ENCODE data around the gene ZDHHC14.
"Not testable (repeated sequence)": the region's sequence is repeated elsewhere in the genome, so short reads cannot be mapped to it uniquely, and the experiment has no call there.

Gene ZDHHC14

GRCh38 chr6:157551041-157551832 is 170.2 kb downstream of the ZDHHC14 start:
- no peak for DNase-seq (ENCODE audit: low read depth in 2 of 2)

DNA sequence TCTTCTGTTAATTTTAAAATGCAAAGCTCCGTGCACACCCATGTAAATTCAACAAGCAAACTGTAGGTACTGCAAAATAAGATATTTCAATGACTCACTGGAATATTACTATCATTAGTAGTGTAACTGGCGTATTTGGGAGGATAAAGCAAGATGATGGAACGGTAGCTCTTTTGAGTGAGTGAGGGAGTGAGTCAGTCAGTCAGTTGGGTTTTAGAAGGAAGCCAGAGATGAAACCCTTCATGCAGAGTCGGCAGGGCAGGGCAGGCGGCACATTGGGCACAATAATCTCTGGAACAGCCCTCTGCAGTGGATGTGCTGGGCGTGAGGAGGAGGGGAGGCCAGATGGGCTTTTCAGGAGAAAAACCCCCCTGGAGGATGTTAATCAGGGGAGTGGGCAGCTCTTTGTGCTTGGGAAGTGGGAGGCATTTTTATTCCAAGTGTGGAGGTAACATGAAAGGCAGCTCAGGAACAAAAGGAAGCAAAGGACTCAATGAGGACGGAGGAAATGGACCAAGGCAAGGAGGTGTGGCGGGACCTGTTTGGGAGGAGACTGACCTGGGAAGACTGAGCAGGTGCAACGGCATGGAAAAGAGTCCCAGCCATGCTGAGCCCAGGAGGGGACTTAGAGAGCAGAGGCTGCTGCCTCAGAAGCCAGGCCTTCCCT is 171.2 kb downstream of the ZDHHC14 start:
- DNase-seq (ENCODE audit: low read depth in 2 of 2) = no peak

GRCh38 chr6:157552820-157553485 is 172.0 kb downstream of the ZDHHC14 start:
- no peak for DNase-seq (ENCODE audit: low read depth in 2 of 2)

DNA sequence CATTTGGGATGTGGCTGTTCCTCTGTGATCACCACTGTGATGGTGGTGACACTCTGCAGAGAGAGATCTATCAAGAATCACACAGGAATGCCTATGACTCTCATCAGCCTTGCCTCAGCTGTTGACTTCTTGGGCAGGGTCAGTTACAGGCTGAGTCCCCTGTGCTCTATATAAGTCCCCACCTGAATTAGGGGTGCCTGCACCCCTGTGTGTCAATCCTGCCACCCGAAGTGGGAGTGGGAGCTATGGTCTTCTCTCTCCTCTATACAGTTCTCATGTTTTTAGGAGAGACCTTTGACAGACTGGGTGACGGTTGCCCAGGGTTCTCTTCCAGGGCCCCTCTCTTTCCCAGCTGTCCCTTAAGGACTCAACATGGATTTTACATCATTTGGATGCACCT is 173.8 kb downstream of the ZDHHC14 start:
- DNase-seq (ENCODE audit: low read depth in 2 of 2) = no peak

- no peak for DNase-seq (ENCODE audit: low read depth in 2 of 2)
These were observed 174.6 kb downstream of the ZDHHC14 start for GRCh38 chr6:157555455-157556143.

DNA sequence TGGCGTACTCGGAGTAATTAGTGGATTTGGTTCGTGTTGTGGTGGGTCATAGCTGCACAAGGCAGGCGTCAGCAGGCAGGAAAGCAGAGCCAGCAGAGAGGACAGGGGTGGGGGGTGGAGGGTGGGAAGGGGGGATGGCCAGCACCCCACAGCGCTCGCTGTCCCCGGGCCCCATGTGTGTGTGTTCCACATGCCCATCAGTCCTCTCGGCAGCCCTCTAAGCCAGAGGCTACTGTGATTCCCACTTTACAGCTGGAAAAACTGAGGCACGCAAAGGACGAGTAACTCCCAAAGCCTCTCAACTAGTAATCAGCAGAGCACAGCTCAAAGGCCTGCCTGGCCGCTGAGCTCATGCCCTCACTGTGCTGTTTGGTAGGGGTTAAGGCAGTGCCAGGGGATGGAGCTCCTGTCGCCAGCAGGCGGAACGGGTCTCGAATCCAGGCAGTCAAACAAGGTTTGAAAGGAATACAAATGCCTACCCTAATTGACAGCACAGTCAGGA is 175.2 kb downstream of the ZDHHC14 start:
- no peak for DNase-seq (ENCODE audit: low read depth in 2 of 2)

GRCh38 chr6:157556671-157557430 is 175.9 kb downstream of the ZDHHC14 start:
- no peak for DNase-seq (ENCODE audit: low read depth in 2 of 2)

DNA sequence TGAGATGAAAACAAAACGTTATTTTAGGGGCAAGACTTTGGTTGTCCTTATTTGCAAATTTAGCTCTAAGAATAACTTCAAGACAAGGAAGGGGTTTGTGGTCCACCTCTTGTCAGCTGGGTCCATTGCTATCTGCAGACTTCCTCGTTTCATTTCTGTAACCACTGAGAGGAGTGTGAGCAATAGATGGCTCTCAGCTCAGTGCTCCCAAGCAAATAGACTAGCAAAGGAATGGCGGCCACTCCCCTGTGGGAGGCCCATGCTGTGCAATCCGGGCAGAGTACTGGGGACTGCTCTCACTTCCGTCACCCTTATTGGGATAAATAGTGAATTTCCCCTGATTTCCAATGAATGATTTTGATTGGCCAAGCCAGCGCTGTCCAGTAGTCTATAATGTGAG is 176.6 kb downstream of the ZDHHC14 start:
- DNase-seq (ENCODE audit: low read depth in 2 of 2) = no peak

DNA sequence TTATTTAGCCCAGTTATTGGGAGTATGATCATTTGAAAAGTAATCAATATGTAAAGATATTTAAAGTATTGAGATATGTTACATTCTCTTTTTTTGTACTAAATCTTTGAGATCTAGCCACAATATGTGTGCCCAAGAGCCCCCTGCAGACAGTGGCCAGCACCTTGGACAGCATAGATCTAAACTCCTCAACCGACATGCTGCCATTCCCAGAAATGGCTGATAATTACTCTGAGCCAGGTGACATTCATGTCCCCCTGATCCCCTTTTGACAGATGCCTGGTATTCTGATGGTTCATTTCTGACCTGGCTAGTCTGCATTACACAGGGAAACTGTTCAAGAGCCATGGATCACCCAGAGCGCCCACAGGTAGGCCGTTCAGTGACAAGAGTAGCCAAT is 177.1 kb downstream of the ZDHHC14 start:
- no peak for DNase-seq (ENCODE audit: low read depth in 2 of 2)

DNA sequence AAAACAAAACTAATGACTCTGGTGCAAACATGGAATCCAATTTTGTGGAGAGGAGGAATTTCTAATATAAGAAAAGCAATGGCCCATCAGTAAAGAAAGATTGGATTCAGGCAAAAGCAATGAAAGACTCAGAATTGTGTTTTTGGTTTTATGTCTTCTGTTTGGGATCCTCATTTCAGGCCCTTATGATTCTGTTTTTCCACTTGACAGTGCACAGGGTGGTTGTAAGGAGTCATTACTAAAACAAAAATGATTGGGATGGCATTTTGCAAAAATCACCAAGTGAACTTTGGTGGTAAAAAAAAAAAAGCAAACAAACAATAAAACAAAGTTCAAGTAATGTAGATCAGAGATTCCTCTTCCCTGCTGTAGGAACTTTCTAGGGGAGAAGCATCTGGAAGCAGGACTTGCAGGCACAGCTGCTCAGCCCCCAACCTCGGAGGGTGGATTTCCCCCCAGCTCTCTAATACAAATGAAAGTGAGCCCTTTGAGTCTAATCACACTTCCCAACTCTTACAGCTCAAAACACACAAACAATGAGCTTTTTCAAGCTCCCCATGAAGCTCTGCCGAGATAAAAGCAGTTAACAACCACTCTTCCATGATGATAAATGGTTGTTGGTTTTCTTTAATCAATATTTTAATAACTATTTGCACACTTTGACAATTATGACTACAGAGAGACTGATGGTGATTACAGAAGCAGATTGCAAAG is 177.7 kb downstream of the ZDHHC14 start:
- no peak for DNase-seq (ENCODE audit: low read depth in 2 of 2)

- DNase-seq (ENCODE audit: low read depth in 2 of 2) = no peak
These were observed 178.3 kb downstream of the ZDHHC14 start for GRCh38 chr6:157559201-157559756.

GRCh38 chr6:157560063-157560462 is 179.1 kb downstream of the ZDHHC14 start:
- DNase-seq (ENCODE audit: low read depth in 2 of 2) = not testable (repeated sequence)

GRCh38 chr6:157560691-157561413 is 179.9 kb downstream of the ZDHHC14 start:
- DNase-seq (ENCODE audit: low read depth in 2 of 2) = no peak

- no peak for DNase-seq (ENCODE audit: low read depth in 2 of 2)
These were observed 180.4 kb downstream of the ZDHHC14 start for GRCh38 chr6:157561414-157561790.

GRCh38 chr6:157561929-157562810 is 181.2 kb downstream of the ZDHHC14 start:
- no peak for DNase-seq (ENCODE audit: low read depth in 2 of 2)

DNA sequence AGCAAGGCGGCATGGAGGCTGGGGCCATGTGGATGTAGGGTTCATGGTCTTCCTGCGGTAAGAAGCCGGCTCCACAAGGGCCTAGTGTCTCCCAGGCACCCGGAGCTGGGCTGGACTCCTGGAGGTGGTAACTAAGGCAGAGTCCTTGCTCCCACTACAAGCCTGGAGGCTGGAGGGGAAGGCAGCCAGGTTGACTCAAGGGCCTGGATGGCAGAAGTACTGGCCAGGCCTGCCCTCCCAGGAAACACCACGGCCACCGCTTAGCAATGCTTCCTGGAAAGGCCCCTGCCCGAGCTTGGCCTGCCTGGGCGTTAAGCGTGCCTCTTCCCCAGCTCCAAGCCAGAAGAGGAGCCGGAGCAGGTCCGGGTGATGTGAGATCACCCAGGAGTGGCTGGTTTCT is 182.0 kb downstream of the ZDHHC14 start:
- DNase-seq (ENCODE audit: low read depth in 2 of 2) = no peak

DNA sequence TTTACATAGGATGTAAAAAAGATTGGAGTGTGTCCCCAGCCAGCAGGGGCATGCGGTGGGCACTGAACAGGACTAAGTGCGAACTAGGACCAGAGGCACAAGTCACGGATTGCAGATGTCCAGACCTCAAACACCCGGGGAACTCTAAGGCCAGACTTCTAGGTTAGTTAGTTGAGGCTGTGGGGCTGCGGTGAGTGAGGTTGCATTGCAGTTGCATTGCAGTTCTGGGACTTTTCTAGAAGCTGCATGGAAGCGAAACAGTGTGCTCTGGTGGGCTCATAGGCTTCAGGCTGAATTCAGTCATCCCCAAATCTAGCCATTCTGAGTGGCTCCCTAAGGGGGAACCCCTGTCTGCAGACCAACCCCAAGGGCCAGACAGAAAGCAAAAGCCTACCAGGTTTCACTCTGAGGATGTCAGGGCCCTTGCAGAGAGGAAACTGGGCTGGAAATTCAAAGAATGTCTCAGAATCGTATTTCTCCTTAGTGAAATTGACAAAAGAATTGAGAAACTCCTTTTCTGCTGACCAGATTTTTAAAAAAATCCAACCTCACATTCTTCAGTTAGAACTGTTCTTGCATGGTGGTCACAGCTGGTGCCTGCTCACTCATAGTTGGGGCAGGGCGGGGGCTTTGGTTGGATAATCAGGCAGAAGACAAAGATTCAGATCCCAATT is 182.8 kb downstream of the ZDHHC14 start:
- DNase-seq (ENCODE audit: low read depth in 2 of 2) = no peak

DNA sequence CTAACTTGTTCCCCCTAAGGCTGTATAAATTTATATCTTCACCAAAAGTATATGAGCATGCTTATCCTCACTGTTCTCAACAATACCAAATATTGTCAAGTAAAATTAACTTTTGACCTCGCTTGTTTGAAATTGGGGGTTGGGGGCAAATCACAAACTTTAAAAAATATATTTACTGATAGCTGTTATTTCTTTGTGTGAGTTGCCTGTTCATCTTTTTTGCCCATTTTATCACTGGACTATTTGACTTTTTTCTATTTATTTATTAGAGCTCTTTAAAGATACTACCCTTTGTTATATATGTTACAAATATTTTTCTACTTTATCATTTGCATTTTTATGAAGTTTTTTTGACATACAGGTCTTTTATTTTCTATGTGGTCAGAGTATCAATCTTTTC is 187.7 kb downstream of the ZDHHC14 start:
- no peak for DNase-seq (ENCODE audit: low read depth in 2 of 2)
